NCI-H82 (cell line): ENCODE results near the gene KRT71.
"Not testable (repeated sequence)": the region's sequence is repeated elsewhere in the genome, so short reads cannot be mapped to it uniquely, and the experiment has no call there.

Source experiments
- DNase-seq: peaks from one replicate; lab custom pipeline; 2025; lab: John Stamatoyannopoulos, UW

KRT71 gene

GRCh38 chr12:52521568-52522266, 31.2 kb downstream of the KRT71 start:
- no peak for DNase-seq

GRCh38 chr12:52521175-52521567, 31.8 kb downstream of the KRT71 start:
- no peak for DNase-seq

GRCh38 chr12:52519826-52520662, 32.9 kb downstream of the KRT71 start, which contains the start of gene KRT5:
Gene KRT5 (minus strand): TSS chr12:52520394. CDS start chr12:52520296, 98 bp downstream.
- no peak for DNase-seq

- DNase-seq: no peak
These were observed 33.6 kb downstream of the KRT71 start for GRCh38 chr12:52519387-52519703.

GRCh38 chr12:52518574-52519386, 34.2 kb downstream of the KRT71 start:
- no peak for DNase-seq

GRCh38 chr12:52517888-52518287, 35.1 kb downstream of the KRT71 start:
- DNase-seq: no peak

GRCh38 chr12:52517005-52517835, 35.7 kb downstream of the KRT71 start:
- DNase-seq: no peak

GRCh38 chr12:52515927-52516831, 36.8 kb downstream of the KRT71 start:
- no peak for DNase-seq

GRCh38 chr12:52515319-52515646, 37.7 kb downstream of the KRT71 start:
- DNase-seq: no peak

GRCh38 chr12:52514471-52515318, 38.2 kb downstream of the KRT71 start:
- DNase-seq: no peak

- no peak for DNase-seq
These were observed 39.2 kb downstream of the KRT71 start for GRCh38 chr12:52513736-52514135.

- DNase-seq: no peak
These were observed 44.7 kb downstream of the KRT71 start for GRCh38 chr12:52508211-52508610.

- DNase-seq: peak; percentile 39
These were observed 45.9 kb downstream of the KRT71 start for GRCh38 chr12:52506858-52507715.

- no peak for DNase-seq
These were observed 50.1 kb downstream of the KRT71 start for GRCh38 chr12:52502877-52503276.

- DNase-seq: no peak
These were observed 51.5 kb downstream of the KRT71 start for GRCh38 chr12:52501490-52501889.

GRCh38 chr12:52500574-52500973, 52.4 kb downstream of the KRT71 start:
- DNase-seq: not testable (repeated sequence)

GRCh38 chr12:52499806-52500560, 53.0 kb downstream of the KRT71 start:
- no peak for DNase-seq

GRCh38 chr12:52498946-52499345, 54.0 kb downstream of the KRT71 start:
- DNase-seq: peak; percentile 25
